CD4-positive, alpha-beta memory T cell (primary cell): ENCODE results near the gene NDUFB10. TPM values are rescaled to one million over a fixed set of nuclear protein-coding genes. Genes with fewer than 3 reads are reported as not detected.

Source experiments
- CTCF ChIA-PET: fragments of 350-600 bp; sonication (Branson Sonifier 250); formaldehyde crosslinking; loops from one replicate; lab custom pipeline; 2021; ENCODE audit warnings: inconsistent platforms; ENCODE audit not compliant: partially characterized antibody; lab: Charles Lee
- POLR2A ChIA-PET: fragments of 350-600 bp; sonication (Branson Sonifier 250); formaldehyde crosslinking; loops from one replicate; lab custom pipeline; 2021; ENCODE audit not compliant: partially characterized antibody; lab: Charles Lee
- DNase-seq, 5 donors: peaks; one replicate each; pipeline versions ENCODE4 v3.0.0 to v3.0.0-alpha.2; 2020 to 2022; ENCODE audit warnings: mixed read lengths in 1 of 5
- H3K27ac ChIP-seq: one replicate; pipeline ENCODE4 v1.7.0; 2013; ENCODE audit warnings: low read depth, low read length
- H3K27me3 ChIP-seq: 2 replicates; pipeline ENCODE4 v1.7.0; 2013; ENCODE audit warnings: mild to moderate bottlenecking, low read length, moderate library complexity; ENCODE audit not compliant: insufficient read depth
- H3K36me3 ChIP-seq: 2 replicates; pipeline ENCODE4 v1.7.0; 2013; ENCODE audit warnings: mild to moderate bottlenecking, low read length, moderate library complexity; ENCODE audit not compliant: insufficient read depth
- H3K4me1 ChIP-seq: 2 replicates; pipeline ENCODE4 v1.7.0; 2013; ENCODE audit warnings: mild to moderate bottlenecking, low read length, moderate library complexity; ENCODE audit not compliant: insufficient read depth
- H3K4me3 ChIP-seq, 2 donors: one replicate each; pipeline ENCODE4 v1.7.0; 2013; ENCODE audit warnings: low read length in 2 of 2, mild to moderate bottlenecking in 1 of 2
- H3K9me3 ChIP-seq, 2 donors: one replicate each; pipeline ENCODE4 v1.7.0; 2013; ENCODE audit warnings: low read length in 2 of 2, control low read depth in 1 of 2; ENCODE audit not compliant: control insufficient read depth in 1 of 2
- H3K27ac Mint-ChIP-seq, 7 donors: one replicate each; pipeline ENCODE4 v1.8.0; 2020 to 2021; ENCODE audit warnings: mixed read lengths in 7 of 7, mild to moderate bottlenecking in 6 of 7, inconsistent platforms in 3 of 7, moderate library complexity in 3 of 7
- H3K27me3 Mint-ChIP-seq, 2 donors: one replicate each; pipeline ENCODE4 v1.8.0; 2020 to 2021; ENCODE audit warnings: mixed read lengths in 2 of 2
- H3K36me3 Mint-ChIP-seq, 2 donors: one replicate each; pipeline ENCODE4 v1.8.0; 2020 to 2021; ENCODE audit warnings: mixed read lengths in 2 of 2, inconsistent platforms in 1 of 2, mild to moderate bottlenecking in 1 of 2
- H3K4me1 Mint-ChIP-seq, 4 donors: one replicate each; pipeline ENCODE4 v1.8.0; 2020 to 2021; ENCODE audit warnings: mixed read lengths in 4 of 4, mild to moderate bottlenecking in 1 of 4
- H3K4me3 Mint-ChIP-seq, 8 donors: one replicate each; pipeline ENCODE4 v1.8.0; 2020 to 2021; ENCODE audit warnings: mixed read lengths in 8 of 8, mild to moderate bottlenecking in 7 of 8, moderate library complexity in 6 of 8, inconsistent platforms in 3 of 8
- H3K9me3 Mint-ChIP-seq, 8 donors: one replicate each; pipeline ENCODE4 v1.8.0; 2020 to 2021; ENCODE audit warnings: mixed read lengths in 8 of 8, mild to moderate bottlenecking in 5 of 8, inconsistent platforms in 3 of 8, moderate library complexity in 1 of 8
- intact Hi-C: fragments of 100-400 bp; cut with micrococcal nuclease; formaldehyde crosslinking; loops from one replicate; pipeline ENCODE4 v1.15.1; 2023
- polyA plus RNA-seq, 2 donors: library from polyadenylated mRNA; unstranded; fragments of 300-500 nt; fragmentation: Illumina TruSeq; gene quantifications; one replicate each; pipeline ENCODE4 v1.2.3, GENCODE V29; 2021
- total RNA-seq, 2 experiments: library from RNA; stranded (reverse); gene quantifications; one replicate each; pipeline ENCODE4 v1.2.3, GENCODE V29; 2021

The NDUFB10 gene
- total and polyA plus RNA-seq, 4 experiments from 2014 or later = 76.5 to 223 (median 146) TPM

- Mint-ChIP-seq H3K4me1 (peaks cover 2 to 19% (median 12%) of the 10 kb centered on the region in 4 donors), H3K4me3 (peak within 1 kb of the TSS in 7 of 8 donors; percentile 11 to 89 (median 58)), H3K36me3 (peaks cover 9 to 14% of the 10 kb centered on the region in 2 donors), H3K9me3 (no peaks in the 10 kb centered on the region), H3K27ac (peak within 1 kb of the TSS in 2 of 7 donors; percentile 23 to 50), H3K27me3 (peaks cover 7 to 10% of the 10 kb centered on the region in 2 donors)
- peaks cover 15% of the 10 kb centered on the region for H3K36me3 ChIP-seq
- H3K4me1 ChIP-seq = peaks cover 22% of the 10 kb centered on the region
- peaks cover 20% of the 10 kb centered on the region for H3K27me3 ChIP-seq
- intact Hi-C loops = no loop called here
- no peak within 1 kb of the TSS for H3K4me3 ChIP-seq
- H3K9me3 ChIP-seq = no peaks in the 10 kb centered on the region
- DNase-seq = no peak
- CTCF ChIA-PET = interaction anchor here (0.5 to 1.5 kb wide), 3 partner anchors 10 to 171 kb away, joined by 3 to 5 read pairs (median 4); partner anchors contain the start of gene TBL3
- POLR2A ChIA-PET = interaction anchor here (0.7 to 7.5 kb wide), 4 partner anchors 10 to 18 kb away, joined by 3 to 99 read pairs (median 34); partner anchors contain the start of genes NDUFB10, RNF151, RPS2 and TBL3
- no peak within 1 kb of the TSS for H3K27ac ChIP-seq
Measured at GRCh38 chr16:1981398-1981836, 22.1 kb downstream of the NDUFB10 start, which contains the start of gene NOXO1. Gene NOXO1, minus strand, starts transcription at chr16:1981469. Its CDS starts 290 bp downstream, at chr16:1981179.

DNA sequence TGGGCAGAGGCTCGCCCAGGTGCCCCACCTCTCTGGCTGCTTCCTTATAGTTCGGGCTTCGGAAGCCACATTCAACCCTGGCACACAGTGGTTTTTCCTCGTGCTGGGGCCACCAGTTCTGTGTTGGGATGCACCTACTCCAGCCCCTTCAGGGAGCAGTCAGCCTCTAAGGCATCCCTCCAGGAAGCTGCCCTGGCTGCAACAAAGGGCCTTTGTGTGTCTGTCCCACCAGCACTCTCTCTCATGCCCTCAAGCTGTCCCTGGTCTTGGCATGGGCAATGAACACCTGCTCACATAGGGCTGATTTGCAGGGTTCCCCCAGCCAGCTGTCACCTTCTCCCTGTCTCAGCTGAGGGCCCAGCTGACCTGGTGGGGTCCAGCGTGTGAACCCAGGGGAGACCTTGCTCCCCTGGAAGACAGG lies 22.7 kb downstream of the NDUFB10 start:
- Histone ChIP-seq H3K36me3 (peaks cover 9% of the 10 kb centered on the region), H3K27ac (no peak overlapping the region), H3K4me3 (no peak overlapping the region), H3K9me3 (no peaks in the 10 kb centered on the region), H3K27me3 (peaks cover 20% of the 10 kb centered on the region), H3K4me1 (peaks cover 22% of the 10 kb centered on the region)
- POLR2A ChIA-PET = interaction anchor here (0.7 to 7.5 kb wide), 4 partner anchors 9 to 19 kb away, joined by 3 to 99 read pairs (median 34); partner anchors contain the start of genes NDUFB10, RNF151, RPS2 and TBL3
- no peak for DNase-seq
- Mint-ChIP-seq H3K4me3 (peak overlapping the region in 4 of 8 donors; percentile 11 to 66 (median 56)), H3K9me3 (no peaks in the 10 kb centered on the region), H3K36me3 (peaks cover 10 to 14% of the 10 kb centered on the region in 2 donors), H3K27me3 (peaks cover 7 to 10% of the 10 kb centered on the region in 2 donors), H3K4me1 (peaks cover 2 to 19% (median 12%) of the 10 kb centered on the region in 4 donors), H3K27ac (peak overlapping the region in 2 of 7 donors; percentile 23 to 50)
- intact Hi-C loops = no loop called here
- CTCF ChIA-PET = interaction anchor here (0.5 to 1.5 kb wide), 5 partner anchors 10 to 170 kb away, joined by 3 to 5 read pairs (median 4); partner anchors contain the start of genes RPS2 and TBL3

DNA sequence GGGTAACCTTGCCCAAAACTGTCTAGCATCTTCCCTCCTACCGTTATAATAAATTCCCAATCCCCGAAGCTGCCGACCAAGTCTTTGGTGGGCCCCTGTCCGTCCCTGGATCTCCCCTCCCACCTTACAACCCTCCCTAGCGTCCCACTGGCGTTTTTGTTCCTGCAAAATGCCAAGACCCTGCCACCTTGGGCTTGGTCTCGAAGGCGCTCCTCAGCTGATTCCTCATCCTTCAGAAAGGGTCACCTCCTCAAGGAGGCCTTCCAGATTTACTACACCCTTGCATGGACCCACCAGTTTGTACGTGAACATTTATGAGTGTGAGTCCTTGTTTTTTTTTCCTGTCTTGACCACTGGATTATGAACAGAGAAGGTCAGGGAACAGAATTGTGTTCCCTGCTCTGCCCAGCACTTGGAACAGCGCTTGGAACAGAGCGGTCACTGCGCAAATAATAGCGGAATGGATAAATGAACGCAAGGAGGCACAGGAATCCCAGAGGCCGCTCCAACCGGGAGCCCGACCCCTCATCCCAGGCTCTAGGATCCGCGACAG lies 23.7 kb downstream of the NDUFB10 start:
- DNase-seq = no peak
- Histone ChIP-seq H3K27me3 (peaks cover 20% of the 10 kb centered on the region), H3K27ac (peak overlapping the region; percentile 57), H3K36me3 (peaks cover 4% of the 10 kb centered on the region), H3K4me1 (peaks cover 22% of the 10 kb centered on the region), H3K9me3 (no peaks in the 10 kb centered on the region), H3K4me3 (peak overlapping the region; percentile 52 to 64)
- Mint-ChIP-seq H3K27me3 (peaks cover 7 to 10% of the 10 kb centered on the region in 2 donors), H3K36me3 (peaks cover 6 to 10% of the 10 kb centered on the region in 2 donors), H3K4me3 (peak overlapping the region; percentile 76 to 89 (median 84)), H3K27ac (peak overlapping the region in 6 of 7 donors; percentile 12 to 91 (median 71)), H3K9me3 (no peaks in the 10 kb centered on the region), H3K4me1 (peaks cover 2 to 19% (median 12%) of the 10 kb centered on the region in 4 donors)
- CTCF ChIA-PET = interaction anchor here (1.0 to 1.4 kb wide), 3 partner anchors 19 to 158 kb away, joined by 3 to 4 read pairs (median 4); partner anchors contain the start of gene RPS2
- POLR2A ChIA-PET = interaction anchor here (6.9 to 7.5 kb wide), 2 partner anchors 11 to 20 kb away, joined by 61 to 99 read pairs; partner anchors contain the start of genes NDUFB10, RNF151, RPS2 and TBL3
- intact Hi-C loops = no loop called here

DNA sequence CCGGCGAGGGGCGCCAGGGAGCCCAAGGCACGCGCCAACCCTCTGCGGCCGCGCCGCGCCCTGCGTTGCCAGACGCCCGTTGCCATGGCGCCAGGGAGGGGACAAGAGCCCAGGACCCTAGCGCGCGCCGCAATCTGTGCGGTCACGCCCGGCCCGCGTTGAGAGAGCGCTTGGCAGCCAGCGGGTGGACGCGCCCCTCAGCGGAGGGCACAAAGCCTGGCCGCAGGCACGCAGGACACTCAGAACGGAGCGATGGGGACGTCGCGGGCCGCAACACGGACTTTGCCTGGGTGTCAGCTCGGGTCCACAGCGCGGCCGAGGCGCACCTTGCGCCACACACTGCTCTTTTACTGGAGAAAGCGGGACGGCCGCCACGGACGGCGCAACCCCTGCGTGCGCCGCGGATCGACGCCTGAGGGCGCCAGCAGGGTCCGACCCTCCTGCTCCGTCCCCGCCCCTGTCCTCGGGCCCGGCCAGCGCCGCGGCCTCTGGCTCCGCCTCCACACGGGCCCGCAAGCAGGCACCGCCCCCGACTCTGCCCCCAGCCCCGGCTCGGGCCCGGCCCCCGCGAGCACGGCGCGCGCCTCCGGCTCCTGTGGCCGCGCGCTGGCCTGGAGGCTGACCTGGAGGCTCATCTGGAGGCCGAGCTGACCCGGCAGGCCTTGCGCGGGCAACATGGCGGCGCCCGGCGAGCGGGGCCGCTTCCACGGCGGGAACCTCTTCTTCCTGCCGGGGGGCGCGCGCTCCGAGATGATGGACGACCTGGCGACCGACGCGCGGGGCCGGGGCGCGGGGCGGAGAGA lies 24.4 kb downstream of the NDUFB10 start, which contains the start of gene GFER:
GFER (plus strand) TSS at position 650 of the 803 bp plus-strand sequence; CDS start at position 676, 26 bp downstream.
- peak; percentile 47 to 70 (median 63) for DNase-seq
- Histone ChIP-seq H3K27ac (peak within 1 kb of the TSS; percentile 57), H3K4me3 (peak within 1 kb of the TSS; percentile 52 to 64), H3K9me3 (no peaks in the 10 kb centered on the region), H3K4me1 (peaks cover 22% of the 10 kb centered on the region), H3K36me3 (peaks cover 4% of the 10 kb centered on the region), H3K27me3 (peaks cover 20% of the 10 kb centered on the region)
- Mint-ChIP-seq H3K36me3 (peaks cover 6 to 10% of the 10 kb centered on the region in 2 donors), H3K4me3 (peak within 1 kb of the TSS; percentile 78 to 89 (median 86)), H3K27me3 (peaks cover 11 to 14% of the 10 kb centered on the region in 2 donors), H3K4me1 (peaks cover 4 to 22% (median 15%) of the 10 kb centered on the region in 4 donors), H3K27ac (peak within 1 kb of the TSS; percentile 57 to 91 (median 86)), H3K9me3 (no peaks in the 10 kb centered on the region)
- intact Hi-C loops = loop anchor here (1.0 kb wide), 3 partner anchors 9 to 172 kb away; partner anchors contain the start of genes NDUFB10 and TRAF7
- ChIA-PET POLR2A (interaction anchor here (0.8 to 7.5 kb wide), 4 partner anchors 12 to 152 kb away, joined by 4 to 99 read pairs (median 32); partner anchors contain the start of genes NDUFB10, PKD1, RNF151 and RPS2), CTCF (interaction anchor here (1.4 to 2.1 kb wide), 2 partner anchors 20 kb away, joined by 4 to 8 read pairs; no protein-coding TSS in a partner anchor)

DNA sequence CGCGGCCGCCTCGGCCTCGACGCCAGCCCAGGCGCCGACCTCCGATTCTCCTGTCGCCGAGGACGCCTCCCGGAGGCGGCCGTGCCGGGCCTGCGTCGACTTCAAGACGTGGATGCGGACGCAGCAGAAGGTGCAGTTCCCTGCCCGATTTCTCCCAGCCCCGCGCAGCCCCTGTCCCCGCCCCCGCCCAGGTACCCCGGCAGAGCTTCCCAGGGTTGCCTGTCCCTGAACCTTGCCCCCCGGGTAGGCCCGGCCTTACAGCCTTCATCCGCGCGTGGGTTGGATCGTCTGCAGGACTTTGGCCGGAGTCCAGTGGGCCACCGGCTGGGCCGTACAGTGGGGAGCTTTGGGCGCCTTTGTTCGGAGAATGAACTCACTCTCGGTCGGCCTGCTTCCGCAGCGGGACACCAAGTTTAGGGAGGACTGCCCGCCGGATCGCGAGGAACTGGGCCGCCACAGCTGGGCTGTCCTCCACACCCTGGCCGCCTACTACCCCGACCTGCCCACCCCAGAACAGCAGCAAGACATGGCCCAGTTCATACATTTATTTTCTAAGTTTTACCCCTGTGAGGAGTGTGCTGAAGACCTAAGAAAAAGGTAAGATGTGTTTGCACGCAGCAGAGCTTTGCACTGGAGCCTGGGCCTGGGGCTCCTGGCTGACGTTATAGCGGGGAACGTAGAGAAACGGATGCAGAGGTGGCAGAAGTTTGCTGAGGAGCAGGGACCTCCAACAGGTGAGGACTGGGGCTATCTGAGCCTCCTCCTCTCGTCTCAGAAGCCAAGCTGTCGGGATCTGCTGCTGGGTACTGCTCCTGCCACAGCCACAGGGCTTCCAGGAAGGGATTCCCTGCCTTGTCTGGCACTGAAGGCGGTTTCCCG lies 25.2 kb downstream of the NDUFB10 start:
- H3K4me3 ChIP-seq = peak overlapping the region in 1 of 2 donors; percentile 64
- Mint-ChIP-seq H3K27ac (peak overlapping the region; percentile 57 to 89 (median 78)), H3K9me3 (no peaks in the 10 kb centered on the region), H3K4me3 (peak overlapping the region; percentile 75 to 89 (median 78)), H3K27me3 (peaks cover 14 to 16% of the 10 kb centered on the region in 2 donors), H3K36me3 (peaks cover 6 to 10% of the 10 kb centered on the region in 2 donors), H3K4me1 (peaks cover 6 to 30% (median 18%) of the 10 kb centered on the region in 4 donors)
- H3K4me1 ChIP-seq = peaks cover 27% of the 10 kb centered on the region
- intact Hi-C loops = loop anchor here (1.0 kb wide), 3 partner anchors 8 to 171 kb away; partner anchors contain the start of genes NDUFB10 and TRAF7
- peak overlapping the region; percentile 57 for H3K27ac ChIP-seq
- peaks cover 4% of the 10 kb centered on the region for H3K36me3 ChIP-seq
- DNase-seq = no peak
- ChIA-PET POLR2A (interaction anchor here (0.8 to 7.5 kb wide), 5 partner anchors 13 to 230 kb away, joined by 3 to 99 read pairs (median 4); partner anchors contain the start of genes NDUFB10, PGP, PKD1 and RNF151), CTCF (interaction anchor here (2.1 kb wide), 1 partner anchor 19 kb away, joined by 8 read pairs; no protein-coding TSS in a partner anchor)
- H3K9me3 ChIP-seq = no peaks in the 10 kb centered on the region
- peaks cover 20% of the 10 kb centered on the region for H3K27me3 ChIP-seq
